H9 (cell line): Measurements from ENCODE around the gene ZSCAN1. TPM values are rescaled to one million over a fixed set of nuclear protein-coding genes. Genes with fewer than 3 reads are reported as not detected.

Experiments
- DNase-seq: peaks from one replicate; pipeline ENCODE4 v3.0.0-alpha.2; 2017
- H2AFZ ChIP-seq: one replicate; pipeline ENCODE4 v1.6.1; 2013; ENCODE audit warnings: mild to moderate bottlenecking, low read length, control low read depth, moderate library complexity
- H2AK5ac ChIP-seq: 2 replicates; pipeline ENCODE4 v1.6.1; 2013; ENCODE audit warnings: low read length, control low read depth, mixed read lengths; ENCODE audit not compliant: insufficient read length
- H2BK120ac ChIP-seq: one replicate; pipeline ENCODE4 v1.6.1; 2013; ENCODE audit warnings: low read depth, mild to moderate bottlenecking, low read length, control low read depth, inconsistent platforms; ENCODE audit not compliant: poor library complexity, severe bottlenecking
- H2BK12ac ChIP-seq: 2 replicates; pipeline ENCODE4 v1.6.1; 2013; ENCODE audit warnings: low read length, control low read depth, mixed read lengths, low read depth; ENCODE audit not compliant: insufficient read length
- H2BK15ac ChIP-seq: 2 replicates; pipeline ENCODE4 v1.6.1; 2013; ENCODE audit warnings: low read depth, low read length, control low read depth
- H2BK20ac ChIP-seq: one replicate; pipeline ENCODE4 v1.6.1; 2013; ENCODE audit warnings: low read depth, mild to moderate bottlenecking, low read length, control low read depth, inconsistent platforms; ENCODE audit not compliant: poor library complexity, severe bottlenecking
- H2BK5ac ChIP-seq: 2 replicates; pipeline ENCODE4 v1.6.1; 2013; ENCODE audit warnings: low read length, control low read depth, mixed read lengths; ENCODE audit not compliant: insufficient read length
- H3K14ac ChIP-seq: 2 replicates; pipeline ENCODE4 v1.6.1; 2013; ENCODE audit warnings: low read length, control low read depth; ENCODE audit not compliant: insufficient read depth
- H3K18ac ChIP-seq: 2 replicates; pipeline ENCODE4 v1.6.1; 2013; ENCODE audit warnings: low read depth, mild to moderate bottlenecking, mixed read lengths, low read length, control low read depth; ENCODE audit not compliant: insufficient read length
- H3K23ac ChIP-seq: 2 replicates; pipeline ENCODE4 v1.6.1; 2013; ENCODE audit warnings: low read length, control low read depth, mixed read lengths, low read depth; ENCODE audit not compliant: insufficient read length
- H3K23me2 ChIP-seq: 2 replicates; pipeline ENCODE4 v1.6.1; 2013; ENCODE audit warnings: low read depth, mild to moderate bottlenecking, mixed read lengths, low read length, control low read depth; ENCODE audit not compliant: insufficient read length, poor library complexity, severe bottlenecking
- H3K27ac ChIP-seq: 2 replicates; pipeline ENCODE4 v1.5.1; 2013; ENCODE audit warnings: low read length, control low read depth, mixed read lengths, low read depth; ENCODE audit not compliant: insufficient read length
- H3K27me3 ChIP-seq: 2 replicates; pipeline ENCODE4 v1.6.1; 2013; ENCODE audit warnings: low read length, control low read depth, inconsistent platforms; ENCODE audit not compliant: insufficient read depth
- H3K4ac ChIP-seq: 2 replicates; pipeline ENCODE4 v1.6.1; 2013; ENCODE audit warnings: low read depth, mild to moderate bottlenecking, control low read depth, inconsistent platforms, low read length, moderate library complexity
- H3K4me1 ChIP-seq: 2 replicates; pipeline ENCODE4 v1.6.1; 2013; ENCODE audit warnings: low read length, control low read depth, inconsistent platforms; ENCODE audit not compliant: insufficient read depth
- H3K4me2 ChIP-seq: 2 replicates; pipeline ENCODE4 v1.6.1; 2013; ENCODE audit warnings: low read length, control low read depth, mixed read lengths; ENCODE audit not compliant: insufficient read length, insufficient read depth
- H3K56ac ChIP-seq: 2 replicates; pipeline ENCODE4 v1.6.1; 2013; ENCODE audit warnings: low read depth, mild to moderate bottlenecking, mixed read lengths, low read length, control low read depth; ENCODE audit not compliant: insufficient read length
- H3K79me1 ChIP-seq: 2 replicates; pipeline ENCODE4 v1.6.1; 2013; ENCODE audit warnings: low read depth, mild to moderate bottlenecking, moderate library complexity, low read length, control low read depth, inconsistent platforms; ENCODE audit not compliant: insufficient read depth, poor library complexity, severe bottlenecking
- H3K79me2 ChIP-seq: 2 replicates; pipeline ENCODE4 v1.6.1; 2013; ENCODE audit warnings: low read length, control low read depth, inconsistent platforms; ENCODE audit not compliant: insufficient read depth
- H3K9ac ChIP-seq: 2 replicates; pipeline ENCODE4 v1.6.1; 2013; ENCODE audit warnings: low read length, control low read depth, mixed read lengths; ENCODE audit not compliant: insufficient read length; ENCODE audit errors: extremely low read depth
- H3K9me3 ChIP-seq: one replicate; pipeline ENCODE4 v1.6.1; 2013; ENCODE audit warnings: low read depth, low read length, inconsistent platforms; ENCODE audit not compliant: control insufficient read depth
- H3T11ph ChIP-seq: one replicate; pipeline ENCODE4 v1.6.1; 2013; ENCODE audit warnings: mild to moderate bottlenecking, low read length, control low read depth, inconsistent platforms
- H4K20me1 ChIP-seq: one replicate; pipeline ENCODE4 v1.6.1; 2013; ENCODE audit not compliant: control insufficient read depth, insufficient read length, insufficient read depth
- H4K5ac ChIP-seq: 2 replicates; pipeline ENCODE4 v1.6.1; 2013; ENCODE audit warnings: low read depth, mild to moderate bottlenecking, mixed read lengths, low read length, control low read depth; ENCODE audit not compliant: insufficient read length
- H4K8ac ChIP-seq: replicated peaks from 2 replicates; pipeline ENCODE4 v1.6.1; 2013; ENCODE audit warnings: low read length, control low read depth, mixed read lengths, low read depth; ENCODE audit not compliant: insufficient read length
- H4K91ac ChIP-seq: 2 replicates; pipeline ENCODE4 v1.6.1; 2013; ENCODE audit warnings: low read depth, mild to moderate bottlenecking, moderate library complexity, mixed read lengths, low read length, control low read depth; ENCODE audit not compliant: insufficient read length
- H3K27ac Mint-ChIP-seq, 3 experiments: 2 replicates in 2 of 3; 3 replicates in 1 of 3; pipeline ENCODE4 v1.8.0; 2020 to 2021; ENCODE audit warnings: mixed read lengths in 3 of 3, mild to moderate bottlenecking in 1 of 3, moderate library complexity in 1 of 3
- H3K27me3 Mint-ChIP-seq: 2 replicates; pipeline ENCODE4 v1.8.0; 2021; ENCODE audit warnings: low read depth, mild to moderate bottlenecking, moderate library complexity, mixed read lengths
- H3K36me3 Mint-ChIP-seq, 3 experiments: 2 replicates in 2 of 3; 3 replicates in 1 of 3; pipeline ENCODE4 v1.8.0; 2020 to 2021; ENCODE audit warnings: low read depth in 3 of 3, mixed read lengths in 3 of 3; ENCODE audit not compliant: insufficient read depth in 1 of 3
- H3K4me1 Mint-ChIP-seq, 2 experiments: 2 replicates each; pipeline ENCODE4 v1.8.0; 2020; ENCODE audit warnings: mixed read lengths in 2 of 2
- H3K4me3 Mint-ChIP-seq, 2 experiments: 2 replicates in 1 of 2; 3 replicates in 1 of 2; pipeline ENCODE4 v1.8.0; 2020 to 2021; ENCODE audit warnings: mild to moderate bottlenecking in 2 of 2, mixed read lengths in 2 of 2, moderate library complexity in 1 of 2
- H3K9me3 Mint-ChIP-seq, 2 experiments: 2 replicates in 1 of 2; 3 replicates in 1 of 2; pipeline ENCODE4 v1.8.0; 2020; ENCODE audit warnings: mild to moderate bottlenecking in 2 of 2, mixed read lengths in 2 of 2, moderate library complexity in 1 of 2
- WGBS: extraction: QIAGEN DNeasy Blood & Tissue Kit; methylation state at CpG from one replicate; pipeline ENCODE4 v1.1.7; 2013; ENCODE audit warnings: missing lambda C conversion rate, low lambda C conversion rate, mixed read lengths; ENCODE audit not compliant: insufficient read length; ENCODE audit errors: extremely low coverage; 5-methylcytosine and 5-hydroxymethylcytosine counted together
- total RNA-seq: library from RNA; stranded (reverse); gene quantifications from 2 replicates; pipeline ENCODE4 v1.2.1, GENCODE V29; 2021
- TF ChIP-seq, protein P1 (sequence below): fragments of 200-600 bp; sonication (generic); conservative IDR thresholded peaks from 3 replicates; pipeline ENCODE4 v1.8.0; 2021; ENCODE audit warnings: antibody characterized with exemption, mild to moderate bottlenecking

ZSCAN1 gene
- total RNA-seq, 1 experiment from 2014 or later = 1.2 TPM

GRCh38 chr19:58034477-58034793, 610 bp downstream of the ZSCAN1 start:
- Histone ChIP-seq H3K23ac (no peak overlapping the region), H2AK5ac (no peak overlapping the region), H3K23me2 (no peaks in the 10 kb centered on the region), H3K14ac (no peak overlapping the region), H3K56ac (no peak overlapping the region), H4K20me1 (no peaks in the 10 kb centered on the region), H2BK120ac (no peak overlapping the region), H3K4me1 (no peaks in the 10 kb centered on the region), H2BK5ac (no peak overlapping the region), H3K27me3 (no peaks in the 10 kb centered on the region), H3K9me3 (no peaks in the 10 kb centered on the region), H2BK12ac (no peak overlapping the region), H3K18ac (peak overlapping the region; percentile 85), H3K9ac (peak overlapping the region; percentile 9), H2BK20ac (no peak overlapping the region), H3K4ac (no peak overlapping the region), H3T11ph (no peak overlapping the region), H3K79me2 (no peaks in the 10 kb centered on the region), H3K79me1 (no peaks in the 10 kb centered on the region), H4K91ac (no peak overlapping the region), H4K8ac (no peak overlapping the region), H2BK15ac (no peak overlapping the region), H2AFZ (no peak overlapping the region), H3K27ac (no peak overlapping the region), H3K4me2 (peak overlapping the region; percentile 9), H4K5ac (no peak overlapping the region)
- peaks cover 6 to 15% (median 10%) of the 10 kb centered on the region in 3 experiments; a peak in 6 of 7 replicates for H3K36me3 Mint-ChIP-seq
- H3K9me3 Mint-ChIP-seq = peaks cover 34 to 67% of the 10 kb centered on the region in 2 experiments
- peaks cover 24% of the 10 kb centered on the region for H3K27me3 Mint-ChIP-seq
- DNase-seq = no peak
- H3K27ac Mint-ChIP-seq = no peak overlapping the region
- no CpG with 5 or more reads among the region's 20 CpGs for WGBS
- H3K4me1 Mint-ChIP-seq = peaks cover 8 to 18% of the 10 kb centered on the region in 2 experiments
- peak overlapping the region; percentile 69 to 78 for H3K4me3 Mint-ChIP-seq
- TF ChIP-seq, protein P1, sequence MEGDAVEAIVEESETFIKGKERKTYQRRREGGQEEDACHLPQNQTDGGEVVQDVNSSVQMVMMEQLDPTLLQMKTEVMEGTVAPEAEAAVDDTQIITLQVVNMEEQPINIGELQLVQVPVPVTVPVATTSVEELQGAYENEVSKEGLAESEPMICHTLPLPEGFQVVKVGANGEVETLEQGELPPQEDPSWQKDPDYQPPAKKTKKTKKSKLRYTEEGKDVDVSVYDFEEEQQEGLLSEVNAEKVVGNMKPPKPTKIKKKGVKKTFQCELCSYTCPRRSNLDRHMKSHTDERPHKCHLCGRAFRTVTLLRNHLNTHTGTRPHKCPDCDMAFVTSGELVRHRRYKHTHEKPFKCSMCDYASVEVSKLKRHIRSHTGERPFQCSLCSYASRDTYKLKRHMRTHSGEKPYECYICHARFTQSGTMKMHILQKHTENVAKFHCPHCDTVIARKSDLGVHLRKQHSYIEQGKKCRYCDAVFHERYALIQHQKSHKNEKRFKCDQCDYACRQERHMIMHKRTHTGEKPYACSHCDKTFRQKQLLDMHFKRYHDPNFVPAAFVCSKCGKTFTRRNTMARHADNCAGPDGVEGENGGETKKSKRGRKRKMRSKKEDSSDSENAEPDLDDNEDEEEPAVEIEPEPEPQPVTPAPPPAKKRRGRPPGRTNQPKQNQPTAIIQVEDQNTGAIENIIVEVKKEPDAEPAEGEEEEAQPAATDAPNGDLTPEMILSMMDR = no peak
